GM23338 (cell line): Measurements from ENCODE around the gene TMEM242. TPM values are rescaled to one million over a fixed set of nuclear protein-coding genes. Genes with fewer than 3 reads are reported as not detected.

Experiments
- ATAC-seq: fragments of 200-7000 bp; cut with Tn5 transposase; 3 replicates; pipeline ENCODE4 v1.9.1; 2020
- DNase-seq: peaks from one replicate; pipeline ENCODE4 v3.0.0-alpha.2; 2015; ENCODE audit warnings: low spot score
- H2AFZ ChIP-seq: fragments of 200-600 bp; sonication (generic); 2 replicates; pipeline ENCODE4 v1.8.0; 2016; ENCODE audit warnings: antibody characterized with exemption, mild to moderate bottlenecking, moderate library complexity
- H3F3A ChIP-seq: fragments of 200-600 bp; sonication (generic); replicated peaks from 2 replicates; pipeline ENCODE4 v1.8.0; 2017; ENCODE audit warnings: antibody characterized with exemption, mixed run types, low read depth
- H3K27ac ChIP-seq: fragments of 200-600 bp; sonication (generic); 2 replicates; pipeline ENCODE4 v1.6.1; 2016; ENCODE audit warnings: low read depth
- H3K27me3 ChIP-seq: fragments of 200-600 bp; sonication (generic); 2 replicates; pipeline ENCODE4 v1.8.0; 2016; ENCODE audit warnings: mild to moderate bottlenecking, mixed run types, moderate library complexity; ENCODE audit not compliant: insufficient read depth
- H3K36me3 ChIP-seq: fragments of 200-600 bp; sonication (generic); 2 replicates; pipeline ENCODE4 v1.8.0; 2016; ENCODE audit warnings: mild to moderate bottlenecking; ENCODE audit not compliant: insufficient read depth
- H3K4me1 ChIP-seq: fragments of 200-600 bp; sonication (generic); 2 replicates; pipeline ENCODE4 v1.8.0; 2016; ENCODE audit warnings: mild to moderate bottlenecking, moderate library complexity; ENCODE audit not compliant: insufficient read depth
- H3K4me2 ChIP-seq: fragments of 200-600 bp; sonication (generic); 2 replicates; pipeline ENCODE4 v1.7.1; 2017; ENCODE audit warnings: mixed run types
- H3K4me3 ChIP-seq: fragments of 200-600 bp; sonication (generic); 2 replicates; pipeline ENCODE4 v1.6.1; 2016; ENCODE audit warnings: mixed run types
- H3K79me2 ChIP-seq: fragments of 200-600 bp; sonication (generic); replicated peaks from 2 replicates; pipeline ENCODE4 v1.8.0; 2017; ENCODE audit warnings: mild to moderate bottlenecking; ENCODE audit not compliant: insufficient read depth
- H3K9me2 ChIP-seq: fragments of 200-600 bp; sonication (generic); 2 replicates; pipeline ENCODE4 v1.8.0; 2017; ENCODE audit not compliant: insufficient read depth
- H4K20me1 ChIP-seq: fragments of 200-600 bp; sonication (generic); replicated peaks from 2 replicates; pipeline ENCODE4 v1.8.0; 2017; ENCODE audit warnings: mild to moderate bottlenecking; ENCODE audit not compliant: insufficient read depth
- H3K27ac Mint-ChIP-seq: 2 replicates; pipeline ENCODE4 v1.8.0; 2020; ENCODE audit warnings: inconsistent platforms, mild to moderate bottlenecking, moderate library complexity, mixed read lengths
- H3K27me3 Mint-ChIP-seq: 3 replicates; pipeline ENCODE4 v1.8.0; 2022; ENCODE audit warnings: low read depth, mild to moderate bottlenecking, moderate library complexity, mixed read lengths, inconsistent platforms; ENCODE audit not compliant: insufficient read depth, poor library complexity
- H3K36me3 Mint-ChIP-seq: 3 replicates; pipeline ENCODE4 v1.8.0; 2021; ENCODE audit warnings: low read depth, mild to moderate bottlenecking, inconsistent platforms, moderate library complexity, mixed read lengths
- H3K4me1 Mint-ChIP-seq: 3 replicates; pipeline ENCODE4 v1.8.0; 2020; ENCODE audit warnings: mild to moderate bottlenecking, inconsistent platforms, mixed read lengths
- H3K4me3 Mint-ChIP-seq: 3 replicates; pipeline ENCODE4 v1.8.0; 2021; ENCODE audit warnings: moderate library complexity, mild to moderate bottlenecking, inconsistent platforms, mixed read lengths
- H3K9me3 Mint-ChIP-seq: 3 replicates; pipeline ENCODE4 v1.8.0; 2020; ENCODE audit warnings: moderate library complexity, mild to moderate bottlenecking, inconsistent platforms, mixed read lengths
- CTCF ChIP-seq, 2 experiments: fragments of 200-600 bp in 1 of 2; sonication (generic) in 1 of 2; conservative IDR thresholded peaks; 2 replicates each; pipeline versions ENCODE4 v1.5.1 to v1.6.1; 2016 to 2017; ENCODE audit warnings: antibody characterized with exemption in 2 of 2, low read depth in 2 of 2, mild to moderate bottlenecking in 2 of 2, moderate library complexity in 1 of 2
- EZH2 ChIP-seq: fragments of 200-600 bp; sonication (generic); IDR thresholded peaks from one replicate; pipeline ENCODE4 v1.8.0; 2017; ENCODE audit warnings: antibody characterized with exemption, mild to moderate bottlenecking, low read depth; ENCODE audit not compliant: unreplicated experiment
- EZH2phosphoT487 ChIP-seq: fragments of 200-600 bp; sonication (generic); IDR thresholded peaks from one replicate; pipeline ENCODE4 v1.8.1; 2018; ENCODE audit warnings: antibody characterized with exemption; ENCODE audit not compliant: unreplicated experiment
- REST ChIP-seq: IDR thresholded peaks from one replicate; pipeline ENCODE4 v1.6.1; 2018; ENCODE audit warnings: antibody characterized with exemption; ENCODE audit not compliant: unreplicated experiment
- STAT1 ChIP-seq: IDR thresholded peaks from one replicate; pipeline ENCODE4 v1.6.1; 2016; ENCODE audit warnings: antibody characterized with exemption; ENCODE audit not compliant: unreplicated experiment
- ZNF331 ChIP-seq: fragments of 250-450 bp; sonication (Bioruptor Pico); IDR thresholded peaks from 2 replicates; pipeline ENCODE4 v1.5.0; 2020; ENCODE audit warnings: low read depth, mild to moderate bottlenecking, moderate library complexity
- ZNF462 ChIP-seq: fragments of 250-450 bp; sonication (Bioruptor Pico); IDR thresholded peaks from 2 replicates; pipeline ENCODE4 v1.5.0; 2020; ENCODE audit warnings: mild to moderate bottlenecking, moderate library complexity
- polyA plus RNA-seq: library from polyadenylated mRNA; unstranded; fragments of >200 nt; fragmentation: Nextera tagmentation; extraction: Ambion mirVana; gene quantifications from 2 replicates; pipeline ENCODE4 v1.2.1, GENCODE V29; 2016
- total RNA-seq: library from RNA; depleted of rRNA; stranded (reverse); fragments of >200 nt; shearing (Covaris generic); gene quantifications from 2 replicates; pipeline ENCODE4 v1.2.3, GENCODE V29; 2014

TMEM242 gene
- total and polyA plus RNA-seq, 2 experiments from 2014 or later, result 3.7 to 9.7 TPM

GRCh38 chr6:157328108-157328692 lies 4.9 kb upstream of the TMEM242 start:
- H3K36me3 ChIP-seq, result no peaks in the 10 kb centered on the region
- H3K79me2 ChIP-seq, result no peaks in the 10 kb centered on the region
- H4K20me1 ChIP-seq, result no peaks in the 10 kb centered on the region
- TF ChIP-seq EZH2phosphoT487 (no peak), ZNF331 (no peak), STAT1 (no peak), CTCF (conservative IDR thresholded peaks at IDR 0.05; ENCODE audit: low read depth in 2 of 2) (no peak), REST (no peak), EZH2 (no peak), ZNF462 (CRISPR knock-in tag) (no peak)
- H3K4me3 ChIP-seq, result no peak overlapping the region
- no peaks in the 10 kb centered on the region for H3F3A ChIP-seq
- no peaks in the 10 kb centered on the region for H3K9me2 ChIP-seq
- H3K4me3 Mint-ChIP-seq, result no peak overlapping the region
- no peak overlapping the region for H3K27ac ChIP-seq
- H3K27ac Mint-ChIP-seq, result no peak overlapping the region
- ATAC-seq, result no peak
- no peaks in the 10 kb centered on the region for H3K27me3 ChIP-seq
- DNase-seq, result no peak
- H3K9me3 Mint-ChIP-seq, result no peaks in the 10 kb centered on the region
- no peaks in the 10 kb centered on the region for H3K36me3 Mint-ChIP-seq
- H3K4me1 Mint-ChIP-seq, result no peaks in the 10 kb centered on the region
- peaks cover 4% of the 10 kb centered on the region; the same call in 1 of the 2 replicates for H3K4me1 ChIP-seq
- H3K4me2 ChIP-seq, result no peak overlapping the region
- no peak overlapping the region for H2AFZ ChIP-seq
- H3K27me3 Mint-ChIP-seq, result peaks cover 8% of the 10 kb centered on the region
